Germinal center (tissue), 1 donor: ENCODE data around the gene SIX3.

Experiments used
- DNase-seq: peaks from one replicate; pipeline ENCODE4 v3.0.0; 2012; ENCODE audit warnings: mixed read lengths, low spot score

SIX3 gene

GRCh38 chr2:44931198-44931780 lies 10.2 kb upstream of the SIX3 start:
- no peak for DNase-seq

- no peak for DNase-seq
Observed at GRCh38 chr2:44932079-44932478, 9.4 kb upstream of the SIX3 start.

- no peak for DNase-seq
Observed at GRCh38 chr2:44932564-44933392, 8.7 kb upstream of the SIX3 start.

GRCh38 chr2:44933434-44933951 lies 8.0 kb upstream of the SIX3 start:
- no peak for DNase-seq

- no peak for DNase-seq
Observed at GRCh38 chr2:44934038-44934982, 7.2 kb upstream of the SIX3 start.

- DNase-seq: no peak
Observed at GRCh38 chr2:44934983-44935728, 6.3 kb upstream of the SIX3 start.

- DNase-seq: no peak
Observed at GRCh38 chr2:44935729-44936098, 5.8 kb upstream of the SIX3 start.

- DNase-seq: no peak
Observed at GRCh38 chr2:44936275-44936674, 5.2 kb upstream of the SIX3 start.

GRCh38 chr2:44936715-44937687 lies 4.5 kb upstream of the SIX3 start:
- no peak for DNase-seq

- no peak for DNase-seq
Observed at GRCh38 chr2:44937688-44938240, 3.7 kb upstream of the SIX3 start.

- DNase-seq: no peak
Observed at GRCh38 chr2:44938287-44939105, 3.0 kb upstream of the SIX3 start.

- no peak for DNase-seq
Observed at GRCh38 chr2:44939106-44940048, 2.1 kb upstream of the SIX3 start.

GRCh38 chr2:44940049-44940494 lies 1.4 kb upstream of the SIX3 start:
- DNase-seq: no peak

GRCh38 chr2:44940732-44941464 lies 604 bp upstream of the SIX3 start:
- DNase-seq: no peak

- no peak for DNase-seq
Observed at GRCh38 chr2:44942304-44943030, 965 bp downstream of the SIX3 start.

GRCh38 chr2:44943031-44943692 lies 1.7 kb downstream of the SIX3 start:
- DNase-seq: no peak
